OCI-LY1 (cell line): ENCODE results near the gene SORL1-AS1.

ENCODE experiments used
- H2AFZ ChIP-seq: fragments of 200-600 bp; sonication (generic), shearing (Covaris generic); 2 replicates; pipeline ENCODE4 v1.6.0; 2014; ENCODE audit warnings: antibody characterized with exemption, mild to moderate bottlenecking, low read length
- H3F3A ChIP-seq: fragments of 200-600 bp; sonication (generic), shearing (Covaris generic); 2 replicates; pipeline ENCODE4 v1.6.0; 2014; ENCODE audit warnings: mild to moderate bottlenecking, antibody characterized with exemption, low read length, moderate library complexity; ENCODE audit not compliant: insufficient read depth
- H3K27ac ChIP-seq: fragments of 200-600 bp; sonication (generic); 2 replicates; pipeline ENCODE4 v1.5.1; 2014; ENCODE audit warnings: low read length, mixed run types, mild to moderate bottlenecking, low read depth; ENCODE audit not compliant: poor library complexity, severe bottlenecking
- H3K27me3 ChIP-seq: fragments of 200-600 bp; sonication (generic); 2 replicates; pipeline ENCODE4 v1.6.0; 2014; ENCODE audit warnings: antibody characterized with exemption, mild to moderate bottlenecking, low read length, moderate library complexity; ENCODE audit not compliant: insufficient read depth
- H3K36me3 ChIP-seq: fragments of 200-600 bp; sonication (generic); 2 replicates; pipeline ENCODE4 v1.6.1; 2014; ENCODE audit warnings: mild to moderate bottlenecking, antibody characterized with exemption, low read length, moderate library complexity, mixed read lengths; ENCODE audit not compliant: insufficient read depth
- H3K4me1 ChIP-seq: fragments of 200-600 bp; sonication (generic); 2 replicates; pipeline ENCODE4 v1.5.1; 2014; ENCODE audit warnings: mild to moderate bottlenecking, low read length, moderate library complexity; ENCODE audit not compliant: insufficient read depth, severe bottlenecking
- H3K4me2 ChIP-seq: fragments of 200-600 bp; sonication (generic), shearing (Covaris generic); 2 replicates; pipeline ENCODE4 v1.6.1; 2014; ENCODE audit warnings: low read length
- H3K4me3 ChIP-seq: fragments of 200-600 bp; sonication (generic); 2 replicates; pipeline ENCODE4 v1.5.1; 2014; ENCODE audit warnings: low read length, low read depth, mild to moderate bottlenecking, mixed read lengths; ENCODE audit not compliant: poor library complexity, severe bottlenecking
- H3K79me2 ChIP-seq: fragments of 200-600 bp; shearing (Covaris generic); 2 replicates; pipeline ENCODE4 v1.6.1; 2016; ENCODE audit warnings: mixed run types, low read length, mixed read lengths; ENCODE audit not compliant: insufficient read depth
- H3K9ac ChIP-seq: fragments of 200-600 bp; sonication (generic), shearing (Covaris generic); 2 replicates; pipeline ENCODE4 v1.6.1; 2014; ENCODE audit warnings: mild to moderate bottlenecking, low read length, mixed read lengths
- H3K9me2 ChIP-seq: fragments of 200-600 bp; sonication (generic), shearing (Covaris generic); 2 replicates; pipeline ENCODE4 v1.6.1; 2014; ENCODE audit warnings: low read depth, mild to moderate bottlenecking, low read length, mixed read lengths
- H3K9me3 ChIP-seq: fragments of 200-600 bp; shearing (Covaris generic); 2 replicates; pipeline ENCODE4 v1.6.1; 2014; ENCODE audit warnings: low read length, mixed read lengths
- H4K20me1 ChIP-seq: fragments of 200-600 bp; sonication (generic), shearing (Covaris generic); 2 replicates; pipeline ENCODE4 v1.6.0; 2016; ENCODE audit warnings: mild to moderate bottlenecking, low read length; ENCODE audit not compliant: insufficient read depth
- CTCF ChIP-seq: fragments of 200-600 bp; sonication (generic), shearing (Covaris generic); IDR thresholded peaks from 2 replicates; pipeline ENCODE4 v1.5.1; 2017; ENCODE audit warnings: mild to moderate bottlenecking, antibody characterized with exemption, low read length, moderate library complexity, mixed read lengths
- EZH2 ChIP-seq: fragments of 200-600 bp; sonication (generic), shearing (Covaris generic); IDR thresholded peaks from 2 replicates; pipeline ENCODE4 v1.8.0; 2017; ENCODE audit warnings: borderline replicate concordance, mixed run types, mild to moderate bottlenecking, antibody characterized with exemption, low read length, moderate library complexity, mixed read lengths

Gene SORL1-AS1

GRCh38 chr11:121487191-121487590, 34.4 kb upstream of the SORL1-AS1 start:
- Histone ChIP-seq H3K4me3 (no peak overlapping the region), H3K27ac (no peak overlapping the region), H2AFZ (no peak overlapping the region), H3K9me3 (no peaks in the 10 kb centered on the region), H3K36me3 (peaks cover 93% of the 10 kb centered on the region), H3K4me2 (no peak overlapping the region), H3K27me3 (no peaks in the 10 kb centered on the region), H4K20me1 (no peaks in the 10 kb centered on the region), H3K9me2 (no peaks in the 10 kb centered on the region), H3F3A (no peaks in the 10 kb centered on the region), H3K4me1 (peaks cover 13% of the 10 kb centered on the region), H3K9ac (no peak overlapping the region), H3K79me2 (peaks cover 5% of the 10 kb centered on the region; the same call in 1 of the 2 replicates)
- TF ChIP-seq EZH2, result no peak
- TF ChIP-seq CTCF, result no peak

GRCh38 chr11:121486054-121486453, 33.3 kb upstream of the SORL1-AS1 start:
- Histone ChIP-seq H3F3A (no peaks in the 10 kb centered on the region), H3K4me3 (no peak overlapping the region), H3K9ac (no peak overlapping the region), H3K79me2 (peaks cover 5% of the 10 kb centered on the region; the same call in 1 of the 2 replicates), H3K27ac (no peak overlapping the region), H2AFZ (no peak overlapping the region), H3K4me2 (no peak overlapping the region), H3K9me3 (no peaks in the 10 kb centered on the region), H3K4me1 (peaks cover 20% of the 10 kb centered on the region), H3K36me3 (peaks cover 82% of the 10 kb centered on the region), H3K9me2 (no peaks in the 10 kb centered on the region), H4K20me1 (no peaks in the 10 kb centered on the region), H3K27me3 (no peaks in the 10 kb centered on the region)
- TF ChIP-seq EZH2, result no peak
- TF ChIP-seq CTCF, result no peak

- Histone ChIP-seq H3K79me2 (peaks cover 5% of the 10 kb centered on the region; the same call in 1 of the 2 replicates), H3K4me2 (no peak overlapping the region), H3K9me2 (no peaks in the 10 kb centered on the region), H3K9ac (no peak overlapping the region), H2AFZ (no peak overlapping the region), H3F3A (no peaks in the 10 kb centered on the region), H3K4me1 (peaks cover 20% of the 10 kb centered on the region), H3K4me3 (no peak overlapping the region), H4K20me1 (no peaks in the 10 kb centered on the region), H3K9me3 (no peaks in the 10 kb centered on the region), H3K27ac (no peak overlapping the region), H3K36me3 (peaks cover 77% of the 10 kb centered on the region), H3K27me3 (no peaks in the 10 kb centered on the region)
- no peak for TF ChIP-seq EZH2
- no peak for TF ChIP-seq CTCF
Measured at GRCh38 chr11:121485216-121485615, 32.4 kb upstream of the SORL1-AS1 start.
